OCI-LY3 (cell line): ENCODE results near the gene HMGN4.
"Not testable (repeated sequence)": the region's sequence is repeated elsewhere in the genome, so short reads cannot be mapped to it uniquely, and the experiment has no call there.

ENCODE experiments used
- H2AFZ ChIP-seq: fragments of 200-600, 300-600 bp; shearing (Covaris generic); 2 replicates; pipeline ENCODE4 v1.6.0; 2014; ENCODE audit warnings: antibody characterized with exemption, low read depth, low read length
- H3K27ac ChIP-seq: fragments of 200-600, 300-600 bp; sonication (generic); 2 replicates; pipeline ENCODE4 v1.5.1; 2014; ENCODE audit warnings: mild to moderate bottlenecking, low read length, moderate library complexity, mixed read lengths
- H3K27me3 ChIP-seq: fragments of 200-600, 300-600 bp; sonication (generic); 2 replicates; pipeline ENCODE4 v1.6.1; 2014; ENCODE audit warnings: low read depth, low read length, mixed read lengths
- H3K36me3 ChIP-seq: fragments of 200-600, 300-600 bp; sonication (generic); replicated peaks from 2 replicates; pipeline ENCODE3; 2014; ENCODE audit warnings: low read depth, low read length, mixed read lengths
- H3K4me1 ChIP-seq: fragments of 300-600, 200-600 bp; sonication (generic); 2 replicates; pipeline ENCODE4 v1.6.1; 2014; ENCODE audit warnings: low read length, mixed read lengths
- H3K4me2 ChIP-seq: fragments of 200-600, 300-600 bp; sonication (generic); 2 replicates; pipeline ENCODE4 v1.6.1; 2014; ENCODE audit warnings: low read length, mixed read lengths
- H3K4me3 ChIP-seq: fragments of 300-600, 200-600 bp; sonication (generic); 2 replicates; pipeline ENCODE4 v1.5.1; 2014; ENCODE audit warnings: antibody characterized with exemption, mild to moderate bottlenecking, low read length, moderate library complexity
- H3K79me2 ChIP-seq: fragments of 300-600, 200-600 bp; shearing (Covaris generic); 2 replicates; pipeline ENCODE4 v1.6.1; 2014; ENCODE audit warnings: mild to moderate bottlenecking, low read length, mixed read lengths
- H3K9ac ChIP-seq: fragments of 300-600, 200-600 bp; shearing (Covaris generic); 2 replicates; pipeline ENCODE4 v1.6.0; 2014; ENCODE audit warnings: mild to moderate bottlenecking, low read length, moderate library complexity
- H3K9me3 ChIP-seq: fragments of 200-600, 300-600 bp; shearing (Covaris generic); 2 replicates; pipeline ENCODE4 v1.6.1; 2014; ENCODE audit warnings: low read length, mixed read lengths; ENCODE audit not compliant: insufficient read depth
- H4K20me1 ChIP-seq: fragments of 200-600, 300-600 bp; sonication (generic); 2 replicates; pipeline ENCODE4 v1.6.1; 2016; ENCODE audit warnings: low read length, mixed read lengths; ENCODE audit not compliant: insufficient read depth
- EZH2phosphoT487 ChIP-seq: fragments of 200-600 bp; shearing (Covaris generic); IDR thresholded peaks from 2 replicates; pipeline ENCODE4 v1.6.1; 2018; ENCODE audit warnings: antibody characterized with exemption, mixed run types, low read depth
- TF ChIP-seq, protein P1 (sequence below): fragments of 200-600, 300-600 bp; sonication (generic); IDR thresholded peaks from 2 replicates; pipeline ENCODE4 v1.5.1; 2014; ENCODE audit warnings: antibody characterized with exemption, low read length, low read depth

HMGN4 gene

DNA sequence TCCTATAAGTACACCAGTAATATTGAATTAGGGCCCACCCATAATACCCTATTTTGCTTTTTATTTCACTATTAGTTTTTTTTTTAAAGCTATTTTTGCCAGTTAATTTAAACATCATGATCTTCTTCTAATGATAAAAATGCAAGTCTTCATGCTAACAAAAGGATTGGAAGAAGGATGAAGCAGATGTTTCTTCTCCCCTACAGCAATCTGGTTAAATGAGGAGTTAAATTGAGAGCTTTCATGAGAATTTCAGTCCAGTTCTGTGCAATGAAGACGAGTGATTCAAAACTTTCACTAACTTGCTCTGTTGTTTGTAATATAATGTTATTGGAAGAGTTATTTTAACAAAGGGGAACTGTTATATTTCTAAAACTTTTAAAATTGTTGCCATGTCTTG is 3.4 kb downstream of the HMGN4 start:
- Histone ChIP-seq H2AFZ (no peak overlapping the region), H3K36me3 (peaks cover 19% of the 10 kb centered on the region), H4K20me1 (no peaks in the 10 kb centered on the region), H3K9ac (no peak overlapping the region), H3K27ac (no peak overlapping the region), H3K4me3 (no peak overlapping the region), H3K9me3 (no peaks in the 10 kb centered on the region), H3K79me2 (peaks cover 20% of the 10 kb centered on the region), H3K4me2 (no peak overlapping the region), H3K4me1 (peaks cover 12% of the 10 kb centered on the region), H3K27me3 (no peaks in the 10 kb centered on the region)
- TF ChIP-seq, protein P1, sequence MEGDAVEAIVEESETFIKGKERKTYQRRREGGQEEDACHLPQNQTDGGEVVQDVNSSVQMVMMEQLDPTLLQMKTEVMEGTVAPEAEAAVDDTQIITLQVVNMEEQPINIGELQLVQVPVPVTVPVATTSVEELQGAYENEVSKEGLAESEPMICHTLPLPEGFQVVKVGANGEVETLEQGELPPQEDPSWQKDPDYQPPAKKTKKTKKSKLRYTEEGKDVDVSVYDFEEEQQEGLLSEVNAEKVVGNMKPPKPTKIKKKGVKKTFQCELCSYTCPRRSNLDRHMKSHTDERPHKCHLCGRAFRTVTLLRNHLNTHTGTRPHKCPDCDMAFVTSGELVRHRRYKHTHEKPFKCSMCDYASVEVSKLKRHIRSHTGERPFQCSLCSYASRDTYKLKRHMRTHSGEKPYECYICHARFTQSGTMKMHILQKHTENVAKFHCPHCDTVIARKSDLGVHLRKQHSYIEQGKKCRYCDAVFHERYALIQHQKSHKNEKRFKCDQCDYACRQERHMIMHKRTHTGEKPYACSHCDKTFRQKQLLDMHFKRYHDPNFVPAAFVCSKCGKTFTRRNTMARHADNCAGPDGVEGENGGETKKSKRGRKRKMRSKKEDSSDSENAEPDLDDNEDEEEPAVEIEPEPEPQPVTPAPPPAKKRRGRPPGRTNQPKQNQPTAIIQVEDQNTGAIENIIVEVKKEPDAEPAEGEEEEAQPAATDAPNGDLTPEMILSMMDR: no peak
- no peak for TF ChIP-seq EZH2phosphoT487

DNA sequence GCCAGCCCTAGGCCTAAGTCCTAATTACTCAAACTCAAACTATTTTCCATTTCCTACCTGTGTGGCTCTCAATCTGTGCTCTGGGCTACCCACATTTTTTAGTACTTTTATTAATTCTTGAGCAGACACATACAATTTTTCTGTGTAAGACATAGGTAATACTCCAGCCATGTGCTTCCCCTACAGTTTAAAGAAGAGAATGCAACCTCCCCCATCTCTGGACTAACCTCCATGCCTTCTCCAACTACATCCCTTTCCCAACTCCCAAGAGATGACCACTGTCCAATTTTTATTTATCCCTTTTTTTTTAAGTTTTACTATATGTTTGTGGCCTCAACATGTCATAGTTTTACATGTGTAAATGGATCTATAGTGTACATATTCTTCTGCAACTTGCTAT is 5.8 kb downstream of the HMGN4 start:
- no peak overlapping the region for H3K4me2 ChIP-seq
- no peaks in the 10 kb centered on the region for H3K9me3 ChIP-seq
- H3K27ac ChIP-seq: no peak overlapping the region
- H3K36me3 ChIP-seq: peaks cover 20% of the 10 kb centered on the region
- no peak overlapping the region for H3K9ac ChIP-seq
- H3K4me3 ChIP-seq: no peak overlapping the region
- no peaks in the 10 kb centered on the region for H4K20me1 ChIP-seq
- no peak overlapping the region for H2AFZ ChIP-seq
- TF ChIP-seq, protein P1: no peak
- no peak for TF ChIP-seq EZH2phosphoT487
- H3K27me3 ChIP-seq: no peaks in the 10 kb centered on the region
- peaks cover 12% of the 10 kb centered on the region for H3K79me2 ChIP-seq
- peaks cover 12% of the 10 kb centered on the region for H3K4me1 ChIP-seq

DNA sequence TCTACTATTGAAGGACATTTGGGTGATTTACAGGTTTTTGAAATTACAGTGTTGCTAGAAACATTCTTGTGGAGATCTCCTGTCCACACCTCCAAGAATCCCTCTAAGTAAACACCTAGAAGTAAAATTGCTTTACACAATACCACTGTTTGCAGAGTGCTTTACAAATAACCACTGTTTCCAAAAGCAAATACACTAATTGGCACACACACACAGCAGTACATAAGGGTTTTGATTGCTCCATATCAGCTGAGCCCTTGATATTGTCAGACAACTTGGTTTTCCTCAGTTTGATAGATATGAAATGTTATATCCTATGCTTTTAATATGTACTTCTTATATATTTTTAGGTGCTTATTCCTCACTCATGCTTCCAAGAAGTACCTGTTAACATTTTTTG is 6.3 kb downstream of the HMGN4 start:
- no peak overlapping the region for H2AFZ ChIP-seq
- peaks cover 12% of the 10 kb centered on the region for H3K4me1 ChIP-seq
- H3K27me3 ChIP-seq: no peaks in the 10 kb centered on the region
- no peaks in the 10 kb centered on the region for H3K9me3 ChIP-seq
- H3K4me3 ChIP-seq: no peak overlapping the region
- TF ChIP-seq, protein P1: no peak
- no peak for TF ChIP-seq EZH2phosphoT487
- no peaks in the 10 kb centered on the region for H4K20me1 ChIP-seq
- H3K4me2 ChIP-seq: no peak overlapping the region
- H3K9ac ChIP-seq: no peak overlapping the region
- peaks cover 7% of the 10 kb centered on the region for H3K79me2 ChIP-seq
- peaks cover 20% of the 10 kb centered on the region for H3K36me3 ChIP-seq
- H3K27ac ChIP-seq: no peak overlapping the region

DNA sequence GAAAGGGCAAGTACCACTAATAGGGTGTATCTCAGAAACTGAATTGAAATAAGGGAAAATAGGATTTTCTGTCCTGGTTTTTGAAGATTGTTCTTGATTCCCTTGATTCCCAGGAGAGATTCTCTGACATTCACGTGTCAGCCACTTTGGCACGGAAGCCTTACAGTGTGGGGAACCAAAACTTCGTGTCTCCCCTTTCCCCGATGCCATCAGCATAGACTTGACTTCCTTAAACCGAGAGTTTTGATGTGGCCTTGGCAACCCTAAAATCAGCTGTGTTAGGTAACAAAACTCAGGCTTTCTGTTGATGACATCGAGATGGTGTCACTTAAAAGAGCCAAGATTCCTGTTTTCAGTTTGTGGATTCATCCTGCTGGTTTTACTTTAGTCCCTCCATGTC is 7.5 kb downstream of the HMGN4 start:
- Histone ChIP-seq H3K79me2 (no peaks in the 10 kb centered on the region), H3K4me2 (peak overlapping the region; percentile 41)
- no peak for TF ChIP-seq EZH2phosphoT487
- TF ChIP-seq, protein P1: no peak

DNA sequence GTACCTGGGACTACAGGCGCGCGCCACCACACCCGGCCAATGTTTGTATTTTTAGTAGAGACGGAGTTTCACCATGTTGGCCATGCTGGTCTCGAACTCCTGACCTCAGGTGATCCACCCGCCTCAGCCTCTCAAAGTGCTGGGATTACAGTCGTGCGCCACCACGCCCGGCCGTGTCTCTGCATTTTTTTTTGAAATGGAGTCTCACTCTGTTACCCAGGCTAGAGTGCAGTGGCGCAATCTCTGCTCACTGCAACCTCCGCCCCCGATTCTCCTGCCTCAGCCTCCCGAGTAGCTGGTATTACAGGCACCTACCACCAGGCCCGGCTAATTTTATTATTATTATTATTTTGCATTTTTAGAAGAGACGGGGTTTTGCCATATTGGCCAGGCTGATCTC is 9.2 kb downstream of the HMGN4 start:
- Histone ChIP-seq H3K36me3 (peaks cover 17% of the 10 kb centered on the region), H3K4me1 (peaks cover 17% of the 10 kb centered on the region)
- H3K4me2 ChIP-seq, H3K27me3 ChIP-seq, H4K20me1 ChIP-seq, H3K9me3 ChIP-seq, H3K4me3 ChIP-seq, H2AFZ ChIP-seq, H3K27ac ChIP-seq, H3K9ac ChIP-seq, H3K79me2 ChIP-seq: not testable (repeated sequence)

More for the DNA sequence above, 7.5 kb downstream of the HMGN4 start:
- Histone ChIP-seq H3K27ac (peak overlapping the region; percentile 29), H3K9me3 (no peaks in the 10 kb centered on the region), H3K27me3 (no peaks in the 10 kb centered on the region), H2AFZ (no peak overlapping the region), H3K4me1 (peaks cover 12% of the 10 kb centered on the region), H4K20me1 (no peaks in the 10 kb centered on the region), H3K36me3 (peaks cover 19% of the 10 kb centered on the region), H3K4me3 (no peak overlapping the region), H3K9ac (no peak overlapping the region)
